Mesothelial cell of epicardium (in vitro differentiated cells): Measurements from ENCODE around the gene FMO1. TPM values are rescaled to one million over a fixed set of nuclear protein-coding genes. Genes with fewer than 3 reads are reported as not detected.

Experiments used
- DNase-seq, 2 experiments: peaks; one replicate each; pipeline ENCODE4 v3.0.0; 2021; ENCODE audit warnings: low spot score in 2 of 2; ENCODE audit not compliant: unreplicated experiment in 2 of 2
- H3K27ac Mint-ChIP-seq: 2 replicates; pipeline ENCODE4 v1.8.0; 2021; ENCODE audit warnings: mixed read lengths
- H3K27me3 Mint-ChIP-seq: 2 replicates; pipeline ENCODE4 v1.8.0; 2021; ENCODE audit warnings: low read depth, mixed read lengths
- H3K36me3 Mint-ChIP-seq: 2 replicates; pipeline ENCODE4 v1.8.0; 2021; ENCODE audit warnings: mixed read lengths
- H3K4me1 Mint-ChIP-seq: 2 replicates; pipeline ENCODE4 v1.8.0; 2021; ENCODE audit warnings: mixed read lengths
- H3K4me3 Mint-ChIP-seq: 2 replicates; pipeline ENCODE4 v1.8.0; 2021; ENCODE audit warnings: mild to moderate bottlenecking, moderate library complexity, mixed read lengths
- H3K9me3 Mint-ChIP-seq: 2 replicates; pipeline ENCODE4 v1.8.0; 2021; ENCODE audit warnings: mixed read lengths
- total RNA-seq: library from RNA; stranded (reverse); gene quantifications from 3 replicates; pipeline ENCODE4 v1.2.1, GENCODE V29; 2021
- TF ChIP-seq, protein P1 (sequence below): fragments of 200-600 bp; sonication (generic); IDR thresholded peaks from one replicate; pipeline ENCODE4 v1.5.0; 2021; ENCODE audit warnings: antibody characterized with exemption; ENCODE audit not compliant: unreplicated experiment

The FMO1 gene
- total RNA-seq, 1 donor from 2014 or later: not detected

DNA sequence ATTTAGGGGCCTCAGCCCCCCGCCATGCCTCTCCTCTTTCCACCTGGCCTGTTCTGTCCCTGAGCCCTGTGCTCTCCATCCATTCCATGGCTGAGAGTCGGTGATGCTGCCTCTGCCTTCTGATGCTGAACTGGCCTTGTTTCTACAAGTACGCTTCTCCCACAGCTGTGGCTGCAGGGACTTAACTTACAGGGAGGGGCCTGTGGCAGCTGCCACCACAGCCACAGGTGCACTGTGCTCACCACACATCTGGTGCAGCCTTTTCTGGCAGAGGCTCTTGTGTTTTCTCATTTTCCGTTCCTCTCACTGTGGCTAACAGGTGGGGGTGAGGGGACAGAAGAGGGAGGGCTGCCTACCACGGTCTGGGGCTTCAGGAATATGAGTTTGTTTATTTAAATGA lies 4.2 kb downstream of the FMO1 start:
- Mint-ChIP-seq H3K9me3 (no peaks in the 10 kb centered on the region), H3K27ac (no peak overlapping the region), H3K4me3 (peak overlapping the region; percentile 28), H3K36me3 (no peaks in the 10 kb centered on the region), H3K27me3 (peaks cover 46% of the 10 kb centered on the region), H3K4me1 (peaks cover 7% of the 10 kb centered on the region)
- TF ChIP-seq, protein P1, sequence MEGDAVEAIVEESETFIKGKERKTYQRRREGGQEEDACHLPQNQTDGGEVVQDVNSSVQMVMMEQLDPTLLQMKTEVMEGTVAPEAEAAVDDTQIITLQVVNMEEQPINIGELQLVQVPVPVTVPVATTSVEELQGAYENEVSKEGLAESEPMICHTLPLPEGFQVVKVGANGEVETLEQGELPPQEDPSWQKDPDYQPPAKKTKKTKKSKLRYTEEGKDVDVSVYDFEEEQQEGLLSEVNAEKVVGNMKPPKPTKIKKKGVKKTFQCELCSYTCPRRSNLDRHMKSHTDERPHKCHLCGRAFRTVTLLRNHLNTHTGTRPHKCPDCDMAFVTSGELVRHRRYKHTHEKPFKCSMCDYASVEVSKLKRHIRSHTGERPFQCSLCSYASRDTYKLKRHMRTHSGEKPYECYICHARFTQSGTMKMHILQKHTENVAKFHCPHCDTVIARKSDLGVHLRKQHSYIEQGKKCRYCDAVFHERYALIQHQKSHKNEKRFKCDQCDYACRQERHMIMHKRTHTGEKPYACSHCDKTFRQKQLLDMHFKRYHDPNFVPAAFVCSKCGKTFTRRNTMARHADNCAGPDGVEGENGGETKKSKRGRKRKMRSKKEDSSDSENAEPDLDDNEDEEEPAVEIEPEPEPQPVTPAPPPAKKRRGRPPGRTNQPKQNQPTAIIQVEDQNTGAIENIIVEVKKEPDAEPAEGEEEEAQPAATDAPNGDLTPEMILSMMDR: no peak
- no peak for DNase-seq

DNA sequence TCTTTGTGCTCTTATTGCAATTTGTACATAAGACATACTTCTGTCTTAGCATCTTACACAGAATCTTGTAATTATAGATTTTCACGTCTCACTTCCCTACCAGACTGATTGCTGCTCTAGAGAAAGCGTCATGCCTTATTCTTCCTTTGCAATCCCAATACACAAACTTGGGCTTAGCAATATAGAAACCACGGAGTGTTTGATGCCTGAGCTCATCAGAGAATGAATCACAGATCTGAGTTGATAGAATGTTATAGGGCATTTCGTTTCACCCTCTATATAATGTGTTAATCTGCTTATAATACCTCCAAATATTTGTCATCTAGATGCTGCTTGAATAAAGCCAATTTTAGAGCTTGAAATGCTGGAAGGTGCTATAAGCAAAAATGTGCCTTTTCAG lies 6.6 kb downstream of the FMO1 start:
- TF ChIP-seq, protein P1: no peak
- Mint-ChIP-seq H3K36me3 (no peaks in the 10 kb centered on the region), H3K27me3 (peaks cover 26% of the 10 kb centered on the region), H3K4me3 (no peak overlapping the region), H3K27ac (no peak overlapping the region), H3K9me3 (no peaks in the 10 kb centered on the region), H3K4me1 (peaks cover 7% of the 10 kb centered on the region)
- no peak for DNase-seq

GRCh38 chr1:171256940-171257606 lies 8.8 kb downstream of the FMO1 start:
- no peak for DNase-seq
- Mint-ChIP-seq H3K27ac (peak overlapping the region; percentile 27), H3K9me3 (no peaks in the 10 kb centered on the region), H3K4me3 (no peak overlapping the region), H3K36me3 (no peaks in the 10 kb centered on the region), H3K27me3 (peaks cover 8% of the 10 kb centered on the region), H3K4me1 (peaks cover 4% of the 10 kb centered on the region)
- TF ChIP-seq, protein P1: no peak

DNA sequence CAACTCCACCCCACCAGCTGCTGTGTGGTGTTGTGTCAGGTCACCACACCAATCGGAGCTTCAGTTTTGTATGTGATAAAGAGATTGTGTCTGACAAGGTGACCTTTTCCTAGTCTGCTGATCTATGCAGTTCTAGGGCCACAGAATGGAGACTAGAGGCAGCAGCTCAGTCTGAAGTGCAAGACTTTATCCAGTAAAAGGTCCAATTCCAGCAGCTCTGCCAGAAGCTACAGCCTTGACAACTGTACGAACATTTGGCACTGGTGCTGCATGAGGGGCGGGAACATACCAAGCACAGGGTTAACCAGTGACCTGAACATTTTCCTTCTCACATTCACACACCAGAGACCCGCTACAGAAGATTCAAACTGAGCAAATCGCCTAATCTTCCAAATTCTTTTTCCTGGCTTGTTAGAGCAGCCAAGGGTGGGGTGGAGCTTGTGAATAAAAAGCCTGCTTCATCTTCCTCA lies 9.3 kb downstream of the FMO1 start:
- H3K36me3 Mint-ChIP-seq: no peaks in the 10 kb centered on the region
- H3K4me3 Mint-ChIP-seq: no peak overlapping the region

GRCh38 chr1:171258429-171258828 lies 10.1 kb downstream of the FMO1 start:
- DNase-seq: no peak
- TF ChIP-seq, protein P1: no peak
- Mint-ChIP-seq H3K4me1 (peaks cover 4% of the 10 kb centered on the region), H3K27ac (no peak overlapping the region), H3K36me3 (no peaks in the 10 kb centered on the region), H3K4me3 (no peak overlapping the region), H3K9me3 (no peaks in the 10 kb centered on the region), H3K27me3 (no peaks in the 10 kb centered on the region)

More for the DNA sequence above, 9.3 kb downstream of the FMO1 start:
- TF ChIP-seq, protein P1: no peak
- peaks cover 4% of the 10 kb centered on the region for H3K27me3 Mint-ChIP-seq
- peak overlapping the region; percentile 27 for H3K27ac Mint-ChIP-seq
- DNase-seq: no peak
- H3K4me1 Mint-ChIP-seq: peaks cover 4% of the 10 kb centered on the region
- H3K9me3 Mint-ChIP-seq: no peaks in the 10 kb centered on the region
